ENCODE data around the gene RNASEH1. TPM values are rescaled to one million over a fixed set of nuclear protein-coding genes. Genes with fewer than 3 reads are reported as not detected.

Gene RNASEH1
- total RNA-seq = 26.1 and 26.6 TPM in 2 replicates

GRCh38 chr2:3558205-3559014 is at the start of gene RNASEH1:
Gene RNASEH1, minus strand, starts transcription at chr2:3558333. Its CDS starts 73 bp downstream, at chr2:3558260.

GRCh38 chr2:3594493-3595281 is 36.6 kb upstream of the RNASEH1 start, which contains the start of gene COLEC11:
Gene COLEC11, plus strand, starts transcription at chr2:3595112. Its CDS starts 9,229 bp downstream, at chr2:3604341.

GRCh38 chr2:3519255-3520205 is 38.6 kb downstream of the RNASEH1 start, which contains the start of gene ADI1:
Gene ADI1, minus strand, starts transcription at chr2:3519531. Its CDS starts 44 bp downstream, at chr2:3519487.

Other genes with a start within 250 kb of the RNASEH1 start
- 16.5 and 37.5 TPM in 2 replicates for gene EIPR1, start 180.5 kb downstream of the RNASEH1 start, total RNA-seq
- gene TRAPPC12, start 178.6 kb downstream of the RNASEH1 start, total RNA-seq = 53.9 and 75.2 TPM in 2 replicates
- 44.1 and 51.8 TPM in 2 replicates for gene ADI1, start 38.8 kb downstream of the RNASEH1 start, total RNA-seq
- gene RPS7, start 16.9 kb upstream of the RNASEH1 start, total RNA-seq = 2,656 and 5,317 TPM in 2 replicates
- 2.9 and 3.5 TPM in 2 replicates for gene COLEC11, start 36.8 kb upstream of the RNASEH1 start, total RNA-seq
- not detected in 2 replicates for gene ALLC, start 99.9 kb upstream of the RNASEH1 start, total RNA-seq
- not detected in 2 replicates for gene DCDC2C, start 145.2 kb upstream of the RNASEH1 start, total RNA-seq